HCT116 (cell line): Measurements from ENCODE around the gene FAM98C. TPM values are rescaled to one million over a fixed set of nuclear protein-coding genes. Genes with fewer than 3 reads are reported as not detected.

Source experiments
- ATAC-seq: fragments of 200-7000 bp; cut with Tn5 transposase; 2 replicates; pipeline ENCODE4 v1.9.1; 2020; ENCODE audit warnings: mild to moderate bottlenecking, moderate library complexity
- BruUV-seq: library from RNA; stranded (reverse); fragments of 400-500 nt; replicated peaks from 2 replicates; lab custom pipeline; 2021; lab: Mats Ljungman, UMichigan
- CTCF ChIA-PET: fragments of 300-600 bp; sonication (Branson Sonifier 250); formaldehyde crosslinking; loops from one replicate; lab custom pipeline; 2021; ENCODE audit warnings: antibody characterized with exemption; lab: Charles Lee
- POLR2A ChIA-PET: fragments of 300-600, 350-600 bp; sonication (Branson Sonifier 250); formaldehyde crosslinking; loops from one replicate; lab custom pipeline; 2021; ENCODE audit warnings: antibody characterized with exemption; lab: Charles Lee
- RAD21 ChIA-PET, 2 experiments: fragments of 300-600 bp; sonication (Branson Sonifier 250); formaldehyde crosslinking; loops; one replicate each; lab custom pipeline; 2023; ENCODE audit warnings: low total read pairs in 2 of 2; ENCODE audit not compliant: uncharacterized antibody in 2 of 2, unreplicated experiment in 2 of 2, low non-redundant PET in 1 of 2; lab: Charles Lee
- DNase-seq: peaks from one replicate; pipeline ENCODE4 v3.0.0-alpha.2; 2010; ENCODE audit warnings: low read depth, low spot score
- H2AFZ ChIP-seq: fragments of 200-600 bp; shearing (Covaris generic), sonication (generic); 2 replicates; pipeline ENCODE4 v1.6.1; 2017; ENCODE audit warnings: low read depth, mixed run types, mixed read lengths, antibody characterized with exemption, low read length; ENCODE audit not compliant: poor library complexity, severe bottlenecking
- H3K27ac ChIP-seq: 2 replicates; pipeline ENCODE4 v1.5.1; 2012; ENCODE audit warnings: low read depth, low read length
- H3K27me3 ChIP-seq: fragments of 200-600 bp; sonication (generic); 2 replicates; pipeline ENCODE4 v1.6.1; 2016; ENCODE audit warnings: mixed run types, low read length, mixed read lengths; ENCODE audit not compliant: insufficient read depth
- H3K36me3 ChIP-seq, 2 experiments: fragments of 200-500 bp in 1 of 2; fragments of 200-600 bp in 1 of 2; sonication (Bioruptor generic) in 1 of 2; sonication (generic) in 1 of 2; 2 replicates each; pipeline versions ENCODE4 v1.5.1 to v1.6.1; 2014 to 2016; ENCODE audit warnings: low read length in 2 of 2, inconsistent platforms in 1 of 2, mixed read lengths in 1 of 2, mixed run types in 1 of 2; ENCODE audit not compliant: insufficient read depth in 2 of 2, control insufficient read depth in 1 of 2
- H3K4me1 ChIP-seq, 2 experiments: fragments of 200-600 bp in 1 of 2; sonication (generic) in 1 of 2; 2 replicates each; pipeline versions ENCODE4 v1.5.1 to v1.6.1; 2012 to 2017; ENCODE audit warnings: low read length in 2 of 2, inconsistent platforms in 1 of 2, mild to moderate bottlenecking in 1 of 2, mixed read lengths in 1 of 2, mixed run types in 1 of 2, moderate library complexity in 1 of 2; ENCODE audit not compliant: insufficient read depth in 2 of 2, control insufficient read depth in 1 of 2
- H3K4me2 ChIP-seq: fragments of 200-600 bp; sonication (generic); 2 replicates; pipeline ENCODE4 v1.6.1; 2017; ENCODE audit warnings: mixed run types, low read length, mixed read lengths
- H3K4me3 ChIP-seq, 2 experiments: fragments of 200-600 bp in 1 of 2; sonication (generic) in 1 of 2; replicated peaks in 1 of 2; 2 replicates each; pipeline ENCODE4 v1.5.1; 2011 to 2016; ENCODE audit warnings: low read length in 2 of 2, control low read depth in 1 of 2, low read depth in 1 of 2, mild to moderate bottlenecking in 1 of 2, mixed read lengths in 1 of 2, mixed run types in 1 of 2
- H3K79me2 ChIP-seq: fragments of 200-600 bp; sonication (generic); 2 replicates; pipeline ENCODE4 v1.6.1; 2017; ENCODE audit warnings: mild to moderate bottlenecking, mixed run types, low read length, moderate library complexity, mixed read lengths; ENCODE audit not compliant: insufficient read depth
- H3K9ac ChIP-seq: fragments of 200-600 bp; sonication (generic); 2 replicates; pipeline ENCODE4 v1.6.1; 2016; ENCODE audit warnings: low read length, mixed read lengths
- H3K9me2 ChIP-seq: fragments of 200-600 bp; sonication (generic), shearing (Covaris generic); 2 replicates; pipeline ENCODE4 v1.6.1; 2017; ENCODE audit warnings: mixed run types, mild to moderate bottlenecking, moderate library complexity; ENCODE audit not compliant: insufficient read depth
- H3K9me3 ChIP-seq, 2 experiments: fragments of 200-500 bp in 1 of 2; fragments of 200-600 bp in 1 of 2; sonication (Bioruptor generic) in 1 of 2; sonication (generic) in 1 of 2; 2 replicates each; pipeline ENCODE4 v1.6.1; 2014 to 2017; ENCODE audit warnings: low read length in 2 of 2, mixed read lengths in 2 of 2, inconsistent platforms in 1 of 2, low read depth in 1 of 2, mild to moderate bottlenecking in 1 of 2, mixed run types in 1 of 2, moderate library complexity in 1 of 2; ENCODE audit not compliant: control insufficient read depth in 1 of 2, insufficient read depth in 1 of 2
- H4K20me1 ChIP-seq: fragments of 200-600 bp; sonication (generic), shearing (Covaris generic); 2 replicates; pipeline ENCODE4 v1.6.1; 2017; ENCODE audit warnings: mixed run types, mild to moderate bottlenecking, moderate library complexity; ENCODE audit not compliant: insufficient read depth
- JUND ChIP-seq: IDR thresholded peaks from 2 replicates; pipeline ENCODE4 v1.6.1; 2012
- intact Hi-C: fragments of 100-400 bp; cut with micrococcal nuclease; formaldehyde crosslinking; loops from 2 replicates; pipeline ENCODE4 v1.10.0; 2022
- total RNA-seq: library from RNA; stranded (reverse); gene quantifications from one replicate; pipeline ENCODE4 v1.2.1, GENCODE V29; 2021; ENCODE audit not compliant: unreplicated experiment
- TF ChIP-seq, protein P1 (sequence below), 3 experiments: fragments of 200-600 bp in 1 of 3; sonication (generic) in 1 of 3; IDR thresholded peaks in 2 of 3; conservative IDR thresholded peaks in 1 of 3; 2 replicates each; pipeline ENCODE4 v1.5.1; 2012 to 2017; ENCODE audit warnings: low read depth in 2 of 3, low read length in 2 of 3, antibody characterized with exemption in 1 of 3, borderline replicate concordance in 1 of 3, control low read depth in 1 of 3, mild to moderate bottlenecking in 1 of 3, mixed read lengths in 1 of 3, mixed run types in 1 of 3, moderate library complexity in 1 of 3; ENCODE audit not compliant: insufficient read depth in 1 of 3

FAM98C gene
- total RNA-seq, 1 experiment from 2014 or later: 33.8 TPM

DNA sequence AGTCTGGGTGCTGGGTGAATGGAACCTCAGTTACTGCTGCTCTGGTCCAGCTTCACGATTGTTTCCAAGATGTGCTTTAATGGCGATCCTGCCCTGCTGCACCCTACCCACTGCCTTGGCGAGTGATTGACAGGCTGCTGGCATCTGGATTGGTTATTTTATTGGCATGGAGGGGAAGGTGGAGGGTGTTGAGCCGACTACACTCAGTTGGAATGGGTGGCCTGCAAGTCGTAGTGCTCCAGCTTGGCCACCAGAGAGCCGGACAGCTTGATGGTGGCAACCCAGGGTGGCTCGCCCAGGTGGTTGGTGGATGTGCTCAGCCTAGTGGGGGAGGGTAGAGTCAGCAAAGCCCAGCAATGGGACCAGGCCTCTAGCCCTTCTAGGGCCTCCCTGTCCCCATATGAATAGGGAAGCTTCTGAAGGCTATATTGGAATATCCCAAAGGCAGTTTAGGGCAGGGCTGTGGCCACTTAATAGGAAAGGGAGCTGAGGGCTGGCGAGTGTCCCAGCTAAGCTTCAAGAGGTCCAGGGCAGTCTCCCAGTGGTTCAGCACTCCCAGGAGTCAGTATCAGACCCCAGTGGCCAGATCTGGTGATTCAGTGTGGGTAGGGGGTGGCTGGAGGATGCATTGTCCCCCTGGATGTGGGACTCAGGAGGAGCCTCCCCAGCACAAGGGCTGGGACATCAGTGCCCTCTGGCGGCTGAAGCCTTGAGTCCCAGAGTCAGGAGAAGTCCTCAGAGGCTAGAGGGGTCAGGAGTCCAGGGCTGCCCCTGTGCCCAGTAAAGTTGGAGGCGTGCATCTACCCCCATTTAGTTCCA is 18.5 kb upstream of the FAM98C start:
- TF ChIP-seq, protein P1, sequence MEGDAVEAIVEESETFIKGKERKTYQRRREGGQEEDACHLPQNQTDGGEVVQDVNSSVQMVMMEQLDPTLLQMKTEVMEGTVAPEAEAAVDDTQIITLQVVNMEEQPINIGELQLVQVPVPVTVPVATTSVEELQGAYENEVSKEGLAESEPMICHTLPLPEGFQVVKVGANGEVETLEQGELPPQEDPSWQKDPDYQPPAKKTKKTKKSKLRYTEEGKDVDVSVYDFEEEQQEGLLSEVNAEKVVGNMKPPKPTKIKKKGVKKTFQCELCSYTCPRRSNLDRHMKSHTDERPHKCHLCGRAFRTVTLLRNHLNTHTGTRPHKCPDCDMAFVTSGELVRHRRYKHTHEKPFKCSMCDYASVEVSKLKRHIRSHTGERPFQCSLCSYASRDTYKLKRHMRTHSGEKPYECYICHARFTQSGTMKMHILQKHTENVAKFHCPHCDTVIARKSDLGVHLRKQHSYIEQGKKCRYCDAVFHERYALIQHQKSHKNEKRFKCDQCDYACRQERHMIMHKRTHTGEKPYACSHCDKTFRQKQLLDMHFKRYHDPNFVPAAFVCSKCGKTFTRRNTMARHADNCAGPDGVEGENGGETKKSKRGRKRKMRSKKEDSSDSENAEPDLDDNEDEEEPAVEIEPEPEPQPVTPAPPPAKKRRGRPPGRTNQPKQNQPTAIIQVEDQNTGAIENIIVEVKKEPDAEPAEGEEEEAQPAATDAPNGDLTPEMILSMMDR (IDR thresholded peaks at IDR 0.05 in 2 of 3, conservative IDR thresholded peaks at IDR 0.05 in 1 of 3; ENCODE audit: borderline replicate concordance in 1 of 3, insufficient read depth in 1 of 3, low read depth in 2 of 3, low read length in 2 of 3): peak in 2 of 3 experiments; percentile 14 to 26; a peak in 1 of 6 replicates
- no peak for TF ChIP-seq JUND
- Histone ChIP-seq H3K4me3 (no peak overlapping the region), H3K9me2 (no peaks in the 10 kb centered on the region), H3K27ac (peak overlapping the region; percentile 19; the same call in 1 of the 2 replicates), H3K4me2 (no peak overlapping the region), H2AFZ (no peak overlapping the region), H3K36me3 (peaks cover 30 to 35% of the 10 kb centered on the region in 2 experiments; a peak in 3 of 4 replicates), H3K9ac (no peak overlapping the region), H4K20me1 (no peaks in the 10 kb centered on the region), H3K27me3 (no peaks in the 10 kb centered on the region), H3K4me1 (peaks cover 7 to 26% of the 10 kb centered on the region in 2 experiments), H3K9me3 (no peaks in the 10 kb centered on the region), H3K79me2 (peaks cover 15% of the 10 kb centered on the region; the same call in 1 of the 2 replicates)
- ChIA-PET CTCF (interaction anchor here (1.0 to 1.6 kb wide), 4 partner anchors 10 to 140 kb away, joined by 3 to 6 read pairs (median 3); partner anchors contain the start of genes FAM98C and PSMD8), POLR2A (interaction anchor here (1.5 kb wide), 1 partner anchor 10 kb away, joined by 4 read pairs; the partner anchor contains the start of gene PSMD8), RAD21 (interaction anchor here in 1 of 2 experiments (0.6 kb wide), 1 partner anchor 938 kb away, joined by 4 read pairs; no protein-coding TSS in a partner anchor)
- intact Hi-C loops: no loop called here
- ATAC-seq (no peak), DNase-seq (no peak)
- BruUV-seq: no TSS peak
